ENCODE data around the gene TIMP4. TPM values are rescaled to one million over a fixed set of nuclear protein-coding genes. Genes with fewer than 3 reads are reported as not detected.

TIMP4 gene
- total RNA-seq, 1 donor from 2014 or later = 0.69 TPM

GRCh38 chr3:12127391-12127790 lies 31.3 kb downstream of the TIMP4 start:
- Mint-ChIP-seq H3K27me3 (ENCODE audit: unreplicated experiment) (peaks cover 1% of the 10 kb centered on the region), H3K36me3 (ENCODE audit: low read depth, unreplicated experiment) (no peaks in the 10 kb centered on the region), H3K27ac (ENCODE audit: unreplicated experiment) (no peak overlapping the region), H3K4me1 (ENCODE audit: unreplicated experiment) (no peaks in the 10 kb centered on the region), H3K4me3 (ENCODE audit: unreplicated experiment) (no peak overlapping the region), H3K9me3 (ENCODE audit: unreplicated experiment) (no peaks in the 10 kb centered on the region)
- no peak for TF ChIP-seq CTCF (IDR thresholded peaks at IDR 0.05; ENCODE audit: unreplicated experiment)
- no peak for DNase-seq (ENCODE audit: low spot score)

GRCh38 chr3:12125772-12126171 lies 32.9 kb downstream of the TIMP4 start:
- Mint-ChIP-seq H3K9me3 (ENCODE audit: unreplicated experiment) (no peaks in the 10 kb centered on the region), H3K27me3 (ENCODE audit: unreplicated experiment) (peaks cover 1% of the 10 kb centered on the region), H3K4me1 (ENCODE audit: unreplicated experiment) (no peaks in the 10 kb centered on the region), H3K36me3 (ENCODE audit: low read depth, unreplicated experiment) (no peaks in the 10 kb centered on the region), H3K4me3 (ENCODE audit: unreplicated experiment) (no peak overlapping the region), H3K27ac (ENCODE audit: unreplicated experiment) (no peak overlapping the region)
- TF ChIP-seq CTCF (IDR thresholded peaks at IDR 0.05; ENCODE audit: unreplicated experiment) = no peak
- no peak for DNase-seq (ENCODE audit: low spot score)

GRCh38 chr3:12121466-12121865 lies 37.2 kb downstream of the TIMP4 start:
- peaks cover 1% of the 10 kb centered on the region for H3K27me3 Mint-ChIP-seq (ENCODE audit: unreplicated experiment)
- no peaks in the 10 kb centered on the region for H3K9me3 Mint-ChIP-seq (ENCODE audit: unreplicated experiment)
- no peak overlapping the region for H3K27ac Mint-ChIP-seq (ENCODE audit: unreplicated experiment)
- DNase-seq (ENCODE audit: low spot score) = no peak
- no peaks in the 10 kb centered on the region for H3K4me1 Mint-ChIP-seq (ENCODE audit: unreplicated experiment)
- TF ChIP-seq CTCF (IDR thresholded peaks at IDR 0.05; ENCODE audit: unreplicated experiment) = no peak
- H3K36me3 Mint-ChIP-seq (ENCODE audit: low read depth, unreplicated experiment) = no peaks in the 10 kb centered on the region
- H3K4me3 Mint-ChIP-seq (ENCODE audit: unreplicated experiment) = no peak overlapping the region

DNA sequence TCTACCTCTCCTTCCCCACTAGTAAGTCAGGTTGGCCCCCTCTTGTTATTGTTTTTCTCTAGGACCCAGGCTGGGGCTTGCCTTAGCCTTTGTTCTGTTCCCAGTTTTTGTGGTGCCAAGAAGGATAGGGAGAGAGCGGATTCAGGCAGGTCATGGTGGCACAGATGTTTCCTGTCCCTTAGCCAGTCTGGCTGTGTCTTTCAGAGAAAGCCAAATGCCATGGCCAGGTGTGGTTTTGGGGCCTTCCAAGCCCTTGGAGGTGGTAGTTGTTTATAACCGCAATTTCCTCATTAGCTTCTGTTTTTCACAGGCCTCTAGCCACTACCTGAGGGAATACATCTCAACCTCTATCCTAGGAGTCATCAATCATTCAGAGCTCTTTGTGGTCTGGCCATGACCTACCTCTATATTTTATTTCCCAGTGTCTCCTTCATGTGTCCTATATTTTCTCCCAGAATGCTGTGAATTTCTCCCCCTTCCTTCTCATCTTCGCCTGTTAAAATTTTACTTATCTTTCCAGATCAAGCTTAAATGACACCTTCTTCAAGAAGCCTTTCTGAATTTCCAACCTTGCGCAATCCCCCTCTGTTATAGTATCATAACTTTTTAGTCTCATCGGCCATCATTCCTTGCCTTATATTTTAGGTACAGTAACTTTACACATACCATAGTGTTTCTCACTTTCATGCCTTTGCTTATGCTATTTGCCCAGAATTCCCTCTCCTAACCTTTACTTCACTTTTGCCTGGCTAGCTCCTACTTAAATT lies 38.2 kb downstream of the TIMP4 start:
- Mint-ChIP-seq H3K9me3 (ENCODE audit: unreplicated experiment) (no peaks in the 10 kb centered on the region), H3K36me3 (ENCODE audit: low read depth, unreplicated experiment) (no peaks in the 10 kb centered on the region), H3K27ac (ENCODE audit: unreplicated experiment) (no peak overlapping the region), H3K4me3 (ENCODE audit: unreplicated experiment) (no peak overlapping the region), H3K4me1 (ENCODE audit: unreplicated experiment) (no peaks in the 10 kb centered on the region), H3K27me3 (ENCODE audit: unreplicated experiment) (no peaks in the 10 kb centered on the region)
- DNase-seq (ENCODE audit: low spot score) = no peak
- no peak for TF ChIP-seq CTCF (IDR thresholded peaks at IDR 0.05; ENCODE audit: unreplicated experiment)

DNA sequence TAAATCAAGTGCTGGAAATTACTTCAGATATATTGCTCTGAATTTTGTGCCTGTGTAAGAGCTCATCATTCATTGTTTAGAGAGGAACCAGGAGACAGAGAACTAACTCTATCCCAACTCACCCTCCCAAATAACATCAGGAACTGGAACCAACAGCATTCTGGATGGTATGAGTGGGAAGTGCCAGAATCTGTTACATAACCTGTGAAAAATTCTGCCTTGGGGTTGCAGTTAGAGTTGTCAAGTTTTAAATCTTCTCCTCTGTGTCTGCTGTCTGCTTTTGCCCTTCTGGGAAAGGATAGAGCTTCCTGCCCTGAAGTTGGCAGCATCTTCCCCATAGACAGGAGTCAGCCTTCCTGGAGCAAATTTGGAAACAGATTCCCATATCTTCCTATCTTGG lies 41.2 kb downstream of the TIMP4 start:
- no peak for TF ChIP-seq CTCF (IDR thresholded peaks at IDR 0.05; ENCODE audit: unreplicated experiment)
- H3K27ac Mint-ChIP-seq (ENCODE audit: unreplicated experiment) = no peak overlapping the region
- no peaks in the 10 kb centered on the region for H3K36me3 Mint-ChIP-seq (ENCODE audit: low read depth, unreplicated experiment)
- no peaks in the 10 kb centered on the region for H3K27me3 Mint-ChIP-seq (ENCODE audit: unreplicated experiment)
- no peaks in the 10 kb centered on the region for H3K4me1 Mint-ChIP-seq (ENCODE audit: unreplicated experiment)
- no peaks in the 10 kb centered on the region for H3K9me3 Mint-ChIP-seq (ENCODE audit: unreplicated experiment)
- no peak for DNase-seq (ENCODE audit: low spot score)
- H3K4me3 Mint-ChIP-seq (ENCODE audit: unreplicated experiment) = no peak overlapping the region

All from endothelial cell (in vitro differentiated cells).